Cardiac septum (tissue), 1 donor: ENCODE measurements around the gene SRRM1. TPM values are rescaled to one million over a fixed set of nuclear protein-coding genes. Genes with fewer than 3 reads are reported as not detected.
A peak's percentile ranks its signal among the peaks of the same experiment; 100 is the strongest.
"Not testable (repeated sequence)": the region's sequence is repeated elsewhere in the genome, so short reads cannot be mapped to it uniquely, and the experiment has no call there.

Experiments used
- DNase-seq: peaks from one replicate; pipeline ENCODE4 v3.0.0-alpha.2; 2020; ENCODE audit warnings: low spot score
- intact Hi-C: fragments of 100-400 bp; cut with DNase I; formaldehyde crosslinking; loops from one replicate; pipeline ENCODE4 v1.14.0; 2022
- total RNA-seq: library from RNA; stranded (reverse); fragmentation: NEBNext Ultra II Directional; extraction: Animal tissue kit (Norgen Biotek cat#: 25700); gene quantifications from one replicate; pipeline ENCODE4 v1.2.1, GENCODE V29; 2021
- donor health status: DM: no; HTN: no; CAD: no.

SRRM1 gene
- total RNA-seq, 1 donor from 2014 or later = 78.2 TPM

DNA sequence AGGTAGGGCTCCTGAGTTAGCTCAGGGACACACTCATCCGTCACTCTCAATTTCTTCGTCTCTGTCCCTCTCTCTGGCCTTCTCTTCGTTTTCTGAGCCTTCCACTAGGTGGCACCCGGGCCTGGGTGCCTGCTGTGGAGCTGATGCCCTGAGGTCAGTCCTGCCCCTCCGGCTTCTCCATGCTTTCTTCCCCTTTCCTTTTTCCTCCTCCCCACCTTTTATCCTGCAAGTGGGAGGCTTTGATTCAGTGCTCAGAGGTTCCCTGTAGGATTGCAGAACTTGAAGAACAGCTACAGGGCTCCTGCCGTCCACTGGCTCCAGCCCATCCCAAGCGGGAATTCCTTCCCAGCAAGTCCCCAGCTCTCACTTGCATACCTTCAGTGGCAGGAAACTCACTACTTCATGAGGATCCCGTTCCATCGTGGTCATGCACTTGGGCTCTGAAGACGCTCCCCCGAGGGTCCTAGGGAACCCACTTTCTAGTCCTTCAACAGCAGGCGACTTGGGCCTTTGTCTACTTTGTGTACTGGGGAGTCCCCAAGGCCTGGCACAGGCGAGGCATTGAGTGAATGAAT, 45.6 kb downstream of the SRRM1 start:
- intact Hi-C loops = loop anchor here (2.0 kb wide), 1 partner anchor 142 kb away; no protein-coding TSS in a partner anchor

GRCh38 chr1:24691051-24691450, 47.9 kb downstream of the SRRM1 start:
- intact Hi-C loops = no loop called here
- DNase-seq = no peak

More for the DNA sequence above, 45.6 kb downstream of the SRRM1 start:
- peak; percentile 80 for DNase-seq

DNA sequence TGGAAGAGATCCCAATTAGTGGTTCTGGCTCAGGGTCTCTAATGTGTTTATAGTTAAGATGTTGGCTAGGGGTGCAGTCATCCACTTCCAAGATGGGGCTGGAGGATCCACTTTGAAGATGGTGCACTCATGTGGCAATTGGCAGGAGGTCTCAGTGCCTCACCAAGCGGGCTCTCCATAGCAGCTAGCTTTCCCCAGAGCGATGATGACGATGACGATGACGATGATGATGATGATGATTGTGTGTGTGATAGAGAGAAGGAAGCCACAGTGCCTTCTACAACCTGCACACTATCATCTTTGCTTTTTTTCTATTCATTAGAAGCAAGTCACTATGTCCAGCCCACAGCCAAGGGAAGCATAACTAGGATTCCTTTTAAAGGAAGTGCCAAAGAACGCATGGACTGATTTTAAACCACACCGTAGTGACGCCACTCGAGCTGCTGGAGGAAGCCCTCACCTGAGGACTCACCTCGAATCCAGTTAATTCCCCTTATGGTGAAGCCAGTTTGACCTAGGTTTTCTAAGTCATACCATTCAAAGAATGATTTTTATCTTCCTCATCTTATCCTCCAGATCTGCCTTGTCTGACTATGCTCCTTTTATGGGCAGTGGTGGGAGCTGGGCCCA, 49.4 kb downstream of the SRRM1 start:
- intact Hi-C loops = no loop called here
- DNase-seq = no peak

- intact Hi-C loops = loop anchor here (1.0 to 2.0 kb wide), 3 partner anchors 43 to 51 kb away; partner anchors contain the start of genes CLIC4 and SRRM1
- DNase-seq = no peak
Observed at GRCh38 chr1:24693827-24694379, 50.8 kb downstream of the SRRM1 start.

DNA sequence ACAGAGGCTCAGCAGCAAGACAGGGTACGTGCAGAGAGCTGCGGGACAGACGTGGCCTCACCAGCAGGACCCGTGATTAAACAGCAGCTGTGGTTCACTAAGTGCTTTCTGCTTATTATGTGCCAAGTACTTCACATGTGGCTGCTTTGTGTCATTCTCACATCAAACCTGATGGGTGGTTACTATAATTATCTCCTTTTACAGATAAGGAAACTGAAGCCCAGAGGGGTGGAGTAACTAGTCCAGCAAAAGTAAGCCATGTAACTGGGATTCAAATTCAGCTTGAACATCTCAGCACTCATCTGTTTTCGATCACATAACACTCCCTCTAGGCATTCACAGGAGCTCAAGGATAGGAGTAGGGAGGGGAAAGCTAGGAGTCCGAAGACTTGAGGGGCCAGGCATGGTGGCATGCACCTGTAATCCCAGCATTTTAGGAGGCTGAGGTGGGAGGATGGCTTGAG, 51.3 kb downstream of the SRRM1 start:
- intact Hi-C loops = loop anchor here (1.0 to 2.0 kb wide), 3 partner anchors 42 to 52 kb away; partner anchors contain the start of genes CLIC4 and SRRM1
- peak; percentile 79 for DNase-seq

- no peak for DNase-seq
- intact Hi-C loops = loop anchor here (2.0 kb wide), 2 partner anchors 41 to 53 kb away; partner anchors contain the start of gene SRRM1
Observed at GRCh38 chr1:24695202-24695974, 52.3 kb downstream of the SRRM1 start.

- intact Hi-C loops = no loop called here
- no peak for DNase-seq
Observed at GRCh38 chr1:24696041-24696755, 53.1 kb downstream of the SRRM1 start.

DNA sequence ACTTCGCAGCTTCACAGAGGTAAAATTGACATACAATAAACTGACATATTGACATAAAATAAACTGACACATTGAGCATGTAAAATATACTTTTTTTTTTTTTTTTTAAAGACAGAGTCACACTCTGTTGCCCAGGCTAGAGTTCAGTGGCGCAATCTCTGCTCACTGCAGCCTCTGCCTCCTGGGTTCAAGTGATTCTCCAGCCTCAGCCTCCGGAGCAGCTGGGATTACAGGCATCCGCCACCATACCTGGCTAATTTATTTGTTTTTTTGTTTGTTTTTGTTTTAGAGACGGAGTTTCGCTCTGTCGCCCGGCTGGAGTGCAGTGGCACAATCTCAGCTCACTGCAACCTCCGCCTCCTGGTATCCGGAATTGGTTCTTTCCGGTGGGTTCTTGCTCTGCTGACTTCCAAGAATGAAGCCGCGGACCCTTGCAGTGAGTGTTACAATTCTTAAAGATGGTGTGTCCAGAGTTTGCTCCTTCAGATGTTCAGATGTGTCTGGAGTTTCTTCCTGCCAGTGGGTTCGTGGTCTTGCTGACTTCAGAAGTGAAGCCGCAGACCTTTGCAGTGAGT, 53.7 kb downstream of the SRRM1 start:
- intact Hi-C loops = no loop called here
- no peak for DNase-seq

GRCh38 chr1:24697453-24698001, 54.4 kb downstream of the SRRM1 start:
- DNase-seq, intact Hi-C loops: not testable (repeated sequence)

DNA sequence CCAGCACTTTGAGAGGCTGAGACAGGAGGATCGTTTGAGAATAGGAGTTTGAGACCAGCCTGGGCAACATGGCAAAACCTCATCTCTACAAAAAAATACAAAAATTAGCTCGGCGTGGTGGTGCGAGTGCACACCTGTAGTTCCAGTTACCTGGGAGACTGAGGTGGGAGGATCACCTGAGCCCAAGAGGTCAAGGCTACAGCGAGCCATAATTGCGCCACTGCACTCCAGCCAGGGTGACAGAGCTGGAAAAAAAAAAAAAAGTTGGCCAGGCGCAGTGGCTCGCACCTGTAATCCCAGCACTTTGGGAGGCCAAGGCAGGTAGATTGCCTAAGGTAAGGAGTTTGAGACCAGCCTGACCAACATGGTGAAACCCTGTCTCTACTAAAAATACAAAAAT, 55.2 kb downstream of the SRRM1 start:
- DNase-seq, intact Hi-C loops: not testable (repeated sequence)

DNA sequence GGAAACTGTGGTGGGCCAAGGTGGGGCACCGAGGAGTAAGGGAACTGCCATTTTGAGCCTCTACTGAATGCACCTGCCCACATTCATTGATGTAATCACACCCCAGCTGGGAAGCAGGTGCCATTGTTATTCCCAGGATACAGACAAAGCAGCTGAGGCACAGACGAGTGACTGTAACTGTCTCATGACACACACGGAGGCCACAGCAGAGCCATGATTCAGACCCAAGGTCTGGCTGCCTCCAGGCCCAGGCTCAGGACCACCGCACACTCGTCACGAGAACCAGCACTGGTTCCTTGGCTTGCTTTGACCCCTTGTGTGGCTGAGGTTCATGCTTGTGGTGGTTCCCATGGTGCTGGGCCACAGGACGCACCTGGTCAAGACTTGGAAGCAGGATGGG, 56.5 kb downstream of the SRRM1 start:
- intact Hi-C loops = no loop called here
- no peak for DNase-seq

- intact Hi-C loops = no loop called here
- no peak for DNase-seq
Observed at GRCh38 chr1:24702511-24703293, 59.6 kb downstream of the SRRM1 start.

DNA sequence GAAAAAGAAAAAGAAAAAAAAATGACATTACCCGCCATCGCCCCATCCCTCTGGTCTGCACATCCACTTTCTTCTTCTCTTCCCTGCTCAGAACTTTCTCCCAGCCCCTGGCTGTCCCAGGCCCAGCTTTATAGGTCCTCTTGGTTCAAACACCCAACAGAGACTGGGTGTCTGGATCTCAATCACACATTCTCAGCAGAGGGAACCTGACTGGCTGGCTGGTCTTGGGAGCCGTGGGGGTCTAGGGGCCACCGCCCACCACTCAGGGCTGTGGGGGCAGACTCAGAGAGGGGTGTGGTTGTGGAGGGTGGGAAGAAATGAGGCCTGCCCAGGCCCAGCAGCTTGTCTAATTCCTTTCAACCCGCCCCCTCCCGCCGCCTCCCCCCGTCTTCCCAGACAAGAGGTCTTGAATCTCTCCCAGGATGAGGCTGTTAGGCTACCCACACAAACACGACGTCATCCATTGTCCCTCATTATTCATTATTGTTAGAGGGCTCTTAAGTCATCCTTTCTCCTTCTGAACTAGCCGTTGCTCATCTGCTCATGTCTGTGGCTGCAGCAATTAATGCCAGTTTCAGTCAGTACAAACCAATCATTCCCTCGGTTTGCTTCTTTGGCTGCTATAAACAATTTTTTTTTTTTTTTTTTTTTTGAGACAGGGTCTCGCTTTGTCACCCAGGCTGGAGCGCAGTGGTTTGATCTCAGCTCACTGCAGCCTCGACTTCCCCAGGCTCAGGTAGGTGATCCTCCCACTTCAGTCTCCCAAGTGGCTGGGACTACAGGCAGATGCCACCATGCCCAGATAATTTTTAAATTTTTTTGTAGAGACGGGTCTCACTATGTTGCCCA, 61.5 kb downstream of the SRRM1 start:
- intact Hi-C loops = loop anchor here (2.0 kb wide), 1 partner anchor 16 kb away; no protein-coding TSS in a partner anchor
- DNase-seq = no peak

DNA sequence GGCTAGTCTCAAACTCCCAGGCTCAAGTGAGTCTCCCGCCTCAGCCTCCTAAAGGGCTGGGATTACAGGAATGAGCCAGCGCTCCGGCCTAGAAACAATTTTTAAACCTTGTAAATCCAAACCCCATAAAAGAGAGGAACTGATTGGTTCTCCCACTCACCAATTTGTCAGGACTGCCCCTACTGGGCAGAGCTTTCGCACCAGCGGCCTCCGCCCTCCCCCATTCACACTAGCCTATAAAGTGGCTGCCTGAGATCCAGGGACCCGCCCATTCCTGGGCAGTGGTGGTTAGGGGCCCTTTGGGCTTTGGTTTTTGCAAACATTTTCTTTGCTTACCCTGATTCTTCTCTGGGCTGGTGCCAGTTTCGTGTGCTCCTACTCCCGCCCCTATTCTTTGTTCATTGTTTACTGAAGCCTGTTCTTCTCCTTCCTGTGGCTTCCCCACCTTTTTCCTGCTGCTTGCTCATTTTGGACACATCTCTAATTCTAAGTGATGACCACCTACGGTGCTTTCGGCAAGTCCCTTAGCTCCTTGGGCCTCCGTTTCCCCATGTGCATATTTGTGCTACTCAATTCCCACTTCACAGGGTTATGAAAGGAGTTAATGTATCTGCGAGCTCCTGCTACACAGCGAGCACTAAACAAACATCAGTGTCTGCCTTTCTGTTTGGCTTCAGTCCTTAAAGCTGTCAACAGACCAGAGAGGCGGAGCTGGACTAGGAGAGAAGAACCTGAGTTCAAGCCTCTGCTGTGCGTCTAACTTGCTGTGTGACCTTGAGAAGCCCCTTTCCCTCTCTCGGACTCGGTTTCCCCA, 62.4 kb downstream of the SRRM1 start:
- peak; percentile 86 for DNase-seq
- intact Hi-C loops = loop anchor here (2.0 kb wide), 1 partner anchor 15 kb away; no protein-coding TSS in a partner anchor

GRCh38 chr1:24706074-24706389, 62.9 kb downstream of the SRRM1 start:
- DNase-seq, intact Hi-C loops: not testable (repeated sequence)

DNA sequence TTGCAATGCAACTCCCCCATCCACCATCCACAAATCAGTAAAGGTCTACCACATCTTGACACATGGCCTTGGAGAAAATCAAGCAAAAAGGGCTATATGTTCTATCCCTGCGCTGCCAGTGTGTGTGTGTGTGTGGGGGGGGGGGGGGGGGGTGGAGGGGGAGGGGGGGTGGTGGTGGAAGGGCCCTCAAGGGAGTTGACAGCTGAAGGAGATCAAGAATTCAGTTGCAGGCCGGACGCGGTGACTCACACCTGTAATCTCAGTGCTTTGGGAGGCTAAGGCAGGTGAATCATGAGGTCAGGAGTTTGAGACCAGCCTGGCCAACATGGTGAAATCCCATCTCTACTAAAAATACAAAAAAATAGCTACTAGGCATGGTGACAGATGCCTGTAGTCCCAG, 64.6 kb downstream of the SRRM1 start:
- DNase-seq = no peak

More for the DNA sequence above, 64.6 kb downstream of the SRRM1 start:
- intact Hi-C loops = no loop called here
